ENCODE data around the gene ADCY9.

ADCY9 gene

DNA sequence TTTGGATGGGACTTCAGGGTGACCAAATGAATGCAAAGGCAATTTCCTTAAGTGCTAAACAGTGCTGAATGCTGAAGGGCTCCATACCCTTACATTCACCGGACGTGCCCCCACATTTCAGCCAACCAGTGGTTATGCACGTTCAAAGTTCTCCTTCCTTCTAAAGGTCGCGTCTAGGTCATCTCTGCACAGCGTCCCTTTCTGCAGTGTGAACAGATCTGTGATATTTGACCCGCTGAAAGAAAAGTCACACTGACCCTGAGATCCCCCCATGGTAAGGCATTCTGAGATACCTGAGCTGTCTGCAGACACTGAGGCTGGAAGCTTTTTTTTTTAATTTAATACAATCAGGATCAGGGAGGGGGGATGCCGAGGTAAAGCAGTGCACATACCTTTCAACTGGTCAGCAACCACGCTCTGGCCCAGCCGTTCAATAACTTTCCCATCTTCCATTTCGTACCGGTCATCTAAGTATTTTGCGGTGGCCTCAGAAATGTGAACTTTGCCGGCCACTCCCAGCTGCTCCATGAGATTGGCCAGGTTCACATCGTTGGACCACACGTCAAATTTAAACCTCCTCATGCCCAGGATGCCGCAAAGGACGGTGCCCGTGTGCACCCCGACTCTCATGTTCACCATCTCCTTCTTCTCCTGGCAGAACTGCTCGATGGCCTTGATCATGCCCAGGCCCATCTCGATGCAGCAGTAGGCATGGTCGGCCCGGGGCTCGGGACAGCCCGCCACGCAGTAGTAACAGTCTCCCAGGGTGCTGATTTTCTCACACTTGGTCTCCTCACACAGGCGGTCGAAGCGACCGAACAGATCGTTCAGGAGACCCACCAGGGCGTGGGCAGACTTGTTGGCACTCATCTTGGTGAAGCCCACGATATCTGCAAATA lies 2.6 kb downstream of the ADCY9 start:
- DNase-seq = no peak
- TF ChIP-seq GATA1 (IDR thresholded peaks at IDR 0.05; ENCODE audit: low read depth, low read length) (no peak), POLR2A (IDR thresholded peaks at IDR 0.05; ENCODE audit: low read length) (no peak)

DNA sequence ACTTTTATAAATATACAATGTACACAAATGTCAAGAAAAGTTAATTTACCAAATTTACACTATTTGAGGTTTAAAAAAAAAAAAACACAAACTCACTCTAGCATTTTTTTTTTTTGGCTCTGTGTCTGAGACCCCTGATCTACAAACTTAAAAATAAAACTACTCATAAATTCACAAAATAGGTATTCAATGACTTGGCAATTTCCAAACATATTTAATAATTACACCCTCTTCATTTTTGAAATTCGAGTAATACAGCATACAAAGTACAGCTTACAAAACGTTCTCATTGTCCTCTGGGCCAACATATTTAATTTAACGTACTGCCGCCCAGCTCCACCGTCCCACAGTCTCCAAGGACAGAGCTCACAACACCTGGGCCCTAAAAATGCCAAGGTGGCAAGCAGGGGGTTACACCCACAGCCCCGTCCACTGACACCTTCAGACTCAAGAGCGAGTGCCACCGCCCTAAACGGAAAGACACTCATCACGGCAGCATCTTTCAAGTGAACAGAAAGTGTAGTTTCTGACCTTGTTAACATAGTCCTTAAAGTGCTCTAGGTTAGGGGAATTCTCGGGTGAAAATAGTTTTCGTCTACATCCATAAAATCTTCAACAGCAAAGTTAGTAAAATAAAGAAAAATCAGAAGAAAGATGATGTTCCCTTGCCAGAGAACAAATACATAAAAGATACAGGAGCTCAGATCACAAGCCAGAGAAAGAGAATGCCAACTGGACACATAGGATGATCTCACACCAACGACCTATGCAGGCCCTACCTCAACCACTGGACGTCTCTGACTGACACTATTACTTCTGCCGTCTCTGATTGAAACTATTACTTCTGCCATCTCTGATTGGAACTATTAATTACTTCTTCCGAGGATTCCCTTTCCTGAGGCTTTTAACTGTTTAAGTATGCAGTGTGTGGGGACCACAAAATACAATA lies 4.2 kb downstream of the ADCY9 start:
- no peak for TF ChIP-seq GATA1 (IDR thresholded peaks at IDR 0.05; ENCODE audit: low read depth, low read length)
- no peak for TF ChIP-seq POLR2A (IDR thresholded peaks at IDR 0.05; ENCODE audit: low read length)
- DNase-seq = no peak

DNA sequence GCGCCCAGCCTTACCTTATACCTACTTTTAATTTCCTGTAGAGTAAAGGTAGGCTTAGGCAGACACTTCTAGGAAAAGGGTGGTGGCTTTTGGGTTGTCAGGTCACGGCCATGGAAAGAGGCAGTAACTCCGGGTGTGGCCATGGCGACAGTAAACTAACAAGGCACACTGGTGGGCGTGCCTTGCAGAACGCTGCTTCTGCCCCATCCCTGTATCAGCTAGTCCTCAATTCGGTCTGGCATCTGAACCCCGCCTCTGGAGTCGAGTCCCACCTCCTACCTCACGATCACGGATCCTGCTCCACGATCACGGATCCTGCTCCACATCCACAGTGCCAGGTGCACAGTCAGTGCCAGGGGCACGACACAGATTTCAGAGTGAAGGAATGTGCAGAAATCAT lies 5.6 kb downstream of the ADCY9 start:
- TF ChIP-seq POLR2A (IDR thresholded peaks at IDR 0.05; ENCODE audit: low read length) = no peak
- no peak for TF ChIP-seq GATA1 (IDR thresholded peaks at IDR 0.05; ENCODE audit: low read depth, low read length)
- DNase-seq = no peak

DNA sequence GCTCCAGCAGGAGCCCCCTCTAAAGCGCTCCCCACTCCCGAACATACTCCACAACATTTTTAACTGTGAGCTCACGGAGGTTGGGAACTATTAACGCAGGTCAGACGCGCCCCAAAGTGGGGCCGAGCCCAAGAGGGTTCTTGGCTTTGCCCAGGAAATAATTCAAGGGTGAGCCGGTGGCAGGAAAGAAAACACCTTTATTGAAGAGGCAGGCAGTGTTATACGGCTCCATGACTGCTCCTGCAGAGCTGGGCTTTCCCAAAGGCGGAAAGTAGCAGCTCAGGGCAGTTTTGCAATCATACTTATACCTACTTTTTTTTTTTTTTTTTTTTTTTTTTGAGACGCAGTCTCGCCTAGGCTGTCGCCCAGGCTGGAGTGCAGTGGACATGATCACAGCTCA lies 6.2 kb downstream of the ADCY9 start:
- DNase-seq = no peak
- TF ChIP-seq GATA1 (IDR thresholded peaks at IDR 0.05; ENCODE audit: low read depth, low read length) (no peak), POLR2A (IDR thresholded peaks at IDR 0.05; ENCODE audit: low read length) (no peak)

- TF ChIP-seq POLR2A (IDR thresholded peaks at IDR 0.05; ENCODE audit: low read length) (no peak), GATA1 (IDR thresholded peaks at IDR 0.05; ENCODE audit: low read depth, low read length) (no peak)
- no peak for DNase-seq
Measured at GRCh38 chr16:4109250-4109736, 6.9 kb downstream of the ADCY9 start.

DNA sequence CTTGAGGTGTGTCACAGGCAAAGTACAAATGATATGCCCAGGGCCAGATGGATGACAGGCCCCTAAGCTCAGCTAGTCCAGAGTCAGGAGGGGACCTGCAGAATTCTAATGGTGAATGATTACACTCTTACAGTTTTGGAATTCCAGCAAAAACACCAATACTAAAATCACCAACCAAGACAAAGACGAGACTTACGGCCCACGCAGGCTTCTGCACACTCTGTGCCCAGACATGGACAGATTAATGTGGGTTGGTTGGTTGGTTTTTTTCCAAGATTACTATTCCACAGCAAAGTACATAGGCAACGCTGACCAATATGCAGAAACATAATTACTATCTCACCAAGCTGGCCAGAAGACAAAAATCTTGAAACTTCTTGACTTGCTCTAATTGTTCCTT lies 9.7 kb downstream of the ADCY9 start:
- DNase-seq = no peak
- TF ChIP-seq GATA1 (IDR thresholded peaks at IDR 0.05; ENCODE audit: low read depth, low read length) (no peak), POLR2A (IDR thresholded peaks at IDR 0.05; ENCODE audit: low read length) (no peak)

- no peak for DNase-seq
- TF ChIP-seq GATA1 (IDR thresholded peaks at IDR 0.05; ENCODE audit: low read depth, low read length) = no peak
- no peak for TF ChIP-seq POLR2A (IDR thresholded peaks at IDR 0.05; ENCODE audit: low read length)
Measured at GRCh38 chr16:4105848-4106247, 10.4 kb downstream of the ADCY9 start.

DNA sequence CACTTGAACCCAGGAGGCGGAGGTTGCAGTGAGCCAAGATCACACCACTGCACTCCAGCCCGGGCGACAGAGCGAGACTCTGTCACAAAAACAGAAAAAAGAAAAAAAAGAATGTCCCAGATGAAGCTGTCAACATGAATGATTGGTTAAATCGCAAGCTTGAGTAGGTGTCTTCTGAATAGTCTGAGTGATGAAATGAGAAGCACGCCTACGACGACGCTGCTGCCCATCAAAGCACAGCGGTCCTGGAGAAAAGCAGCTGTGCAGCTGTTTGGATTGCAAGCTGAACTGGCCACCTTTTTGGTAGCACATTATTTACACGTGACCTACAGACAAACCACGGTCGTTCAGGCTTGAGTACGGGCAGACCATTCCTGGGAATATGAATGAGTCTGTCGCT lies 12.5 kb downstream of the ADCY9 start:
- DNase-seq = no peak
- TF ChIP-seq GATA1 (IDR thresholded peaks at IDR 0.05; ENCODE audit: low read depth, low read length) (no peak), POLR2A (IDR thresholded peaks at IDR 0.05; ENCODE audit: low read length) (no peak)

DNA sequence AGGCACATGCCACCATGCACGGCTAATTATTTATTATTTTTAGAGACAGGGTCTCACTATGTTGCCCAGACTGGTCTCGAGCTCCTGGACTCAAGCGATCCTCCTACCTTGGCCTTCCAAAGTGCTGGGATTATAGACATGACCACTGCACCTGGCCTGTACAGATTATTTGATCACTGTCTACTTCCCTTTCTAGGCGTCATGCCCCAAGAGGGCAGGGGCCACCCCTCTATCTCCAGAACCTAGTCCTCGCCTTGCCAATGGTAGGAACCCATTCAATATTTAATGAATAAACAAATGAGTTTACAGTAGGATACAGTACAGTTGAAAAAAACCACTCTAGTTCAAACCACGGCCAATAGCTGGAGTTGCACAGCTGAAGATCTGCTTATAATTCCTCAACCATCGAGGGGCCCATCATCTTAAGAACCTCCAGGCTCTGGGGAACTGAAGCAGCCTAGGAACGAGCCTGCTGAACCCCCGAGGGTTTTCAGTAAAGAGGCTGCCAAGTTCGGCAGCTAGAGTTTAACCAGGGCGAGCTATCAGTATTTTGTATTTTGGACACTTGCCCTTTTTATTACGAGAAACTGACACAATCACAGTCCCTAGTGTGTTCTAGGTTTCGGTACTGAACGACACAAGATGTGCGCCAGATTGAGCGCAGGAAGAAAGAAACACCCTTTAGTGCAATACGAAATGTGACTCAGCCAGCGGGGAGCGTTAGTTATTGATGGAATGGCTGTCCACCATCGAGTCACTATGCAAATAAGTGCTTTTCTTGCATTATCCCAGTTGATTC lies 14.6 kb downstream of the ADCY9 start:
- TF ChIP-seq GATA1 (IDR thresholded peaks at IDR 0.05; ENCODE audit: low read depth, low read length) = no peak
- no peak for TF ChIP-seq POLR2A (IDR thresholded peaks at IDR 0.05; ENCODE audit: low read length)
- DNase-seq = no peak

GRCh38 chr16:4098501-4098900 lies 17.7 kb downstream of the ADCY9 start:
- TF ChIP-seq GATA1 (IDR thresholded peaks at IDR 0.05; ENCODE audit: low read depth, low read length) = no peak
- TF ChIP-seq POLR2A (IDR thresholded peaks at IDR 0.05; ENCODE audit: low read length) = no peak
- no peak for DNase-seq

- DNase-seq = no peak
- TF ChIP-seq GATA1 (IDR thresholded peaks at IDR 0.05; ENCODE audit: low read depth, low read length) = no peak
- no peak for TF ChIP-seq POLR2A (IDR thresholded peaks at IDR 0.05; ENCODE audit: low read length)
Measured at GRCh38 chr16:4097826-4098240, 18.4 kb downstream of the ADCY9 start.

- DNase-seq = no peak
- TF ChIP-seq GATA1 (IDR thresholded peaks at IDR 0.05; ENCODE audit: low read depth, low read length) = no peak
- TF ChIP-seq POLR2A (IDR thresholded peaks at IDR 0.05; ENCODE audit: low read length) = no peak
Measured at GRCh38 chr16:4096509-4096908, 19.7 kb downstream of the ADCY9 start.

DNA sequence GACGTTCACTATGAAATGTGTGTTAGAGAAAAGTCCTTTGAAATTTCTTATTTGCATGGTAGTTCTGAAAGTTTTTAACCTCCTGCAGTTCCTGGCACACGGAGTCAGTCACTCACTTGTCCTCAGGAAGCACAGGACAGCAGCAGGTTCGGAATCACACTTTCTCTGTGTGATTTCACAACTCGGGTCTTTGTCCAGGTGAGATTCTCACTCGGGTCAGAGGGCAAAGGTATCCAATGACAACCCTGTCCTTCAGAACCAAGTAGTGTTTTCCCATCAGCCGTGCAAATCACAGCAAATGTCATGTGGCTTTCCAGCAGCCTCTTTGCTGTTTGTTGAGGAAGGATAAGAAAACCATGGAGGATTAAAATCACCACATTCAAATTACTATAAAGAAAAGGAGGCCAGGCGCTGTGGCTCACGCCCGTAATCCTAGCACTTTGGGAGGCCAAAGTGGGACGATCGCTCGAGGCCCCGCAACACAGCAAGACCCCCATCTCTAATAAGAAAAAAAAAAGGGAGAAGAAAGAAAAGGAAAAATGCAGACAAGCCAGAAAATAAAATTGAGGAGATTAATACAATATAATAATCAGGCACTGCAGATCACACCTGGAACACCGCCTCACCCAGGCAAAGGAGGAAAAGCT lies 22.0 kb downstream of the ADCY9 start:
- no peak for TF ChIP-seq GATA1 (IDR thresholded peaks at IDR 0.05; ENCODE audit: low read depth, low read length)
- TF ChIP-seq POLR2A (IDR thresholded peaks at IDR 0.05; ENCODE audit: low read length) = no peak
- no peak for DNase-seq

Measured in erythroblast (primary cell).